Neuronal stem cell (in vitro differentiated cells): ENCODE measurements around the gene BMS1. TPM values are rescaled to one million over a fixed set of nuclear protein-coding genes. Genes with fewer than 3 reads are reported as not detected.
A peak's percentile ranks its signal among the peaks of the same experiment; 100 is the strongest.

Source experiments
- DNase-seq: peaks from one replicate; pipeline ENCODE4 v3.0.0-alpha.2; 2013; ENCODE audit warnings: low spot score
- H2AFZ ChIP-seq: one replicate; pipeline ENCODE4 v1.6.1; 2013; ENCODE audit warnings: mild to moderate bottlenecking, low read length, inconsistent platforms
- H2AK5ac ChIP-seq: 2 replicates; pipeline ENCODE4 v1.6.1; 2013; ENCODE audit warnings: low read depth, mild to moderate bottlenecking, inconsistent platforms, low read length, moderate library complexity, mixed read lengths
- H2BK120ac ChIP-seq: 2 replicates; pipeline ENCODE4 v1.6.1; 2013; ENCODE audit warnings: low read depth, mild to moderate bottlenecking, inconsistent platforms, low read length, moderate library complexity, mixed read lengths
- H2BK12ac ChIP-seq: one replicate; pipeline ENCODE4 v1.6.1; 2013; ENCODE audit warnings: low read length, inconsistent platforms
- H2BK15ac ChIP-seq: 2 replicates; pipeline ENCODE4 v1.6.1; 2013; ENCODE audit warnings: mild to moderate bottlenecking, low read length, inconsistent platforms, mixed read lengths
- H2BK5ac ChIP-seq: one replicate; pipeline ENCODE4 v1.6.1; 2013; ENCODE audit warnings: inconsistent platforms, mild to moderate bottlenecking, low read length, moderate library complexity
- H3K14ac ChIP-seq: one replicate; pipeline ENCODE4 v1.6.1; 2013; ENCODE audit warnings: low read length, inconsistent platforms
- H3K18ac ChIP-seq: 2 replicates; pipeline ENCODE4 v1.6.1; 2013; ENCODE audit warnings: low read length, inconsistent platforms
- H3K23ac ChIP-seq: 2 replicates; pipeline ENCODE4 v1.6.1; 2013; ENCODE audit warnings: low read depth, mild to moderate bottlenecking, mixed read lengths, low read length, inconsistent platforms; ENCODE audit not compliant: poor library complexity
- H3K27ac ChIP-seq: replicated peaks from 3 replicates; pipeline ENCODE4 v1.5.1; 2013; ENCODE audit warnings: low read length, inconsistent platforms
- H3K27me3 ChIP-seq, 3 experiments: 2 replicates each; pipeline ENCODE4 v1.6.1; 2013; ENCODE audit warnings: low read length in 3 of 3, mild to moderate bottlenecking in 2 of 3, inconsistent platforms in 1 of 3, low read depth in 1 of 3, mixed read lengths in 1 of 3, moderate library complexity in 1 of 3; ENCODE audit not compliant: control insufficient read depth in 3 of 3, insufficient read depth in 3 of 3
- H3K36me3 ChIP-seq, 2 donors: replicated peaks in 1 of 2; 2 replicates each; pipeline ENCODE4 v1.6.1; 2013; ENCODE audit warnings: low read length in 2 of 2; ENCODE audit not compliant: control insufficient read depth in 2 of 2, insufficient read depth in 2 of 2
- H3K4ac ChIP-seq: 2 replicates; pipeline ENCODE4 v1.6.1; 2013; ENCODE audit warnings: inconsistent platforms, mild to moderate bottlenecking, low read length, moderate library complexity
- H3K4me1 ChIP-seq, 2 donors: 1 replicate in 1 of 2; 2 replicates in 1 of 2; pipeline ENCODE4 v1.6.1; 2013; ENCODE audit warnings: low read length in 2 of 2, low read depth in 1 of 2; ENCODE audit not compliant: control insufficient read depth in 2 of 2, insufficient read depth in 1 of 2
- H3K4me2 ChIP-seq: one replicate; pipeline ENCODE4 v1.6.1; 2013; ENCODE audit warnings: mild to moderate bottlenecking, low read length, inconsistent platforms; ENCODE audit not compliant: insufficient read depth, poor library complexity, severe bottlenecking
- H3K4me3 ChIP-seq, 2 donors: 2 replicates each; pipeline ENCODE4 v1.5.1; 2013; ENCODE audit warnings: low read length in 2 of 2, mild to moderate bottlenecking in 2 of 2, inconsistent platforms in 1 of 2, moderate library complexity in 1 of 2
- H3K79me1 ChIP-seq: one replicate; pipeline ENCODE4 v1.6.1; 2013; ENCODE audit warnings: low read depth, mild to moderate bottlenecking, inconsistent platforms, low read length, moderate library complexity
- H3K9ac ChIP-seq: one replicate; pipeline ENCODE4 v1.6.1; 2013; ENCODE audit warnings: mild to moderate bottlenecking, low read depth, low read length, inconsistent platforms; ENCODE audit not compliant: poor library complexity
- H3K9me3 ChIP-seq, 2 donors: replicated peaks in 1 of 2; 2 replicates each; pipeline versions ENCODE3 to v1.6.1; 2013; ENCODE audit warnings: low read length in 2 of 2, mild to moderate bottlenecking in 2 of 2, inconsistent platforms in 1 of 2, low read depth in 1 of 2, mixed read lengths in 1 of 2, moderate library complexity in 1 of 2; ENCODE audit not compliant: control insufficient read depth in 2 of 2, insufficient read depth in 1 of 2
- H4K8ac ChIP-seq: one replicate; pipeline ENCODE4 v1.6.1; 2013; ENCODE audit warnings: low read depth, mild to moderate bottlenecking, inconsistent platforms, low read length, moderate library complexity
- H4K91ac ChIP-seq: one replicate; pipeline ENCODE4 v1.6.1; 2013; ENCODE audit warnings: low read length, low read depth, mild to moderate bottlenecking, inconsistent platforms; ENCODE audit not compliant: poor library complexity
- WGBS, 2 donors: extraction: QIAGEN DNeasy Blood & Tissue Kit; methylation state at CpG; one replicate each; pipeline ENCODE4 v1.1.7; 2013; ENCODE audit warnings: missing lambda C conversion rate in 2 of 2, mixed read lengths in 1 of 2; ENCODE audit not compliant: insufficient read length in 2 of 2, insufficient replicate concordance in 1 of 2; ENCODE audit errors: extremely low coverage in 2 of 2; 5-methylcytosine and 5-hydroxymethylcytosine counted together
- polyA plus RNA-seq, 2 experiments: library from polyadenylated mRNA; stranded (reverse); fragments of 200-250 nt; gene quantifications; one replicate each; pipeline ENCODE4 v1.2.3, GENCODE V29; 2013

BMS1 gene, protein sequence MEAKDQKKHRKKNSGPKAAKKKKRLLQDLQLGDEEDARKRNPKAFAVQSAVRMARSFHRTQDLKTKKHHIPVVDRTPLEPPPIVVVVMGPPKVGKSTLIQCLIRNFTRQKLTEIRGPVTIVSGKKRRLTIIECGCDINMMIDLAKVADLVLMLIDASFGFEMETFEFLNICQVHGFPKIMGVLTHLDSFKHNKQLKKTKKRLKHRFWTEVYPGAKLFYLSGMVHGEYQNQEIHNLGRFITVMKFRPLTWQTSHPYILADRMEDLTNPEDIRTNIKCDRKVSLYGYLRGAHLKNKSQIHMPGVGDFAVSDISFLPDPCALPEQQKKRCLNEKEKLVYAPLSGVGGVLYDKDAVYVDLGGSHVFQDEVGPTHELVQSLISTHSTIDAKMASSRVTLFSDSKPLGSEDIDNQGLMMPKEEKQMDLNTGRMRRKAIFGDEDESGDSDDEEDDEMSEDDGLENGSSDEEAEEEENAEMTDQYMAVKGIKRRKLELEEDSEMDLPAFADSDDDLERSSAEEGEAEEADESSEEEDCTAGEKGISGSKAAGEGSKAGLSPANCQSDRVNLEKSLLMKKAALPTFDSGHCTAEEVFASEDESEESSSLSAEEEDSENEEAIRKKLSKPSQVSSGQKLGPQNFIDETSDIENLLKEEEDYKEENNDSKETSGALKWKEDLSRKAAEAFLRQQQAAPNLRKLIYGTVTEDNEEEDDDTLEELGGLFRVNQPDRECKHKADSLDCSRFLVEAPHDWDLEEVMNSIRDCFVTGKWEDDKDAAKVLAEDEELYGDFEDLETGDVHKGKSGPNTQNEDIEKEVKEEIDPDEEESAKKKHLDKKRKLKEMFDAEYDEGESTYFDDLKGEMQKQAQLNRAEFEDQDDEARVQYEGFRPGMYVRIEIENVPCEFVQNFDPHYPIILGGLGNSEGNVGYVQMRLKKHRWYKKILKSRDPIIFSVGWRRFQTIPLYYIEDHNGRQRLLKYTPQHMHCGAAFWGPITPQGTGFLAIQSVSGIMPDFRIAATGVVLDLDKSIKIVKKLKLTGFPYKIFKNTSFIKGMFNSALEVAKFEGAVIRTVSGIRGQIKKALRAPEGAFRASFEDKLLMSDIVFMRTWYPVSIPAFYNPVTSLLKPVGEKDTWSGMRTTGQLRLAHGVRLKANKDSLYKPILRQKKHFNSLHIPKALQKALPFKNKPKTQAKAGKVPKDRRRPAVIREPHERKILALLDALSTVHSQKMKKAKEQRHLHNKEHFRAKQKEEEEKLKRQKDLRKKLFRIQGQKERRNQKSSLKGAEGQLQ
- polyA plus RNA-seq (2013, experiment 1 of 2) = 17.2 TPM
- 16.7 TPM for polyA plus RNA-seq (2013, experiment 2 of 2)

DNA sequence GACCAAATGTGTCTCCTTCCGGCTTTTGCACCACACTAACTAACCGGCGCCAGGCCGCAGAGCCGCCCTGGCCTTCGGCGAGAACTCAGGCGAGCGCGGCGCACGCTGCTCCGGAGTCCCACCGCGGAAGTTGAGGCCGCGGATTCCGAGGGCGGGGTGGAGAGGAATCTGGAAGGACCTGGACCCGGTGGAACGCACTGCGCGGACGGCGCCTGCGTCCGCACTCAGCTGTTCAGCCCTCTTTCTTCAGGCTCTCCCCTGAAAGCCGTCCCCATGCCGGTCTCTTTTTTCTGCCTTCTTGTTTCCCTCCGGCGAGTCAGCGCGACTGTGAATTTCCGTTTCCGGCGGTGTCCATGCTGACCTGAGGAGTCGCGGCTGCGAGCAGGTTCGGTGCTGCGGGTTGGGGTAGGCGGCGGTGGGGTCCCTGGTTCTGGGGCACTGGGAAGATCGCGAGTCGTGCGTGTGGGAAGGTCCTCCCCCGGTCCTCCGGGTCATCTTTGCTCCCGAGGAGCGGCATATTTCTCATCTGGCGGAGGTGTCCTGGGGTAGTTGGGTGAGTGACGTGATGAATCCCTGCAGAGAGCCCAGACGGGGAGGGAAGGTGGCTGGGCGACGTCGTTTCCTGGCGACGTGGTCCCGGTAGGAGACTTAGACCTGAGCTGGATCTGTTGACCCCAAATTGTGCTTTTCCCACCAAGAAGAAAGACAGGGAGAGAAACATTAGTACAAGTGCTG, at the start of gene BMS1:
BMS1 (plus strand) TSS at position 350 of the 735 bp plus-strand sequence. CDS start 1,600 bp downstream, outside the sequence.
- H3K4me2 ChIP-seq = peak within 1 kb of the TSS; percentile 82
- WGBS, 2 donors = no CpG with 5 or more reads among the region's 60 CpGs
- peaks cover 0 to 2% (median 0%) of the 10 kb centered on the region in 3 experiments for H3K27me3 ChIP-seq
- peak within 1 kb of the TSS; percentile 96 for H2AFZ ChIP-seq
- peaks cover 0 to 4% of the 10 kb centered on the region in 2 donors for H3K4me1 ChIP-seq
- H3K23ac ChIP-seq = peak within 1 kb of the TSS; percentile 95
- no peak within 1 kb of the TSS for H3K4ac ChIP-seq
- H3K79me1 ChIP-seq = peaks cover 4% of the 10 kb centered on the region
- peak within 1 kb of the TSS; percentile 89 for H3K9ac ChIP-seq
- H2AK5ac ChIP-seq = no peak within 1 kb of the TSS
- peak; percentile 89 for DNase-seq
- no peak within 1 kb of the TSS for H4K8ac ChIP-seq
- H2BK120ac ChIP-seq = no peak within 1 kb of the TSS
- peak within 1 kb of the TSS; percentile 53 for H3K18ac ChIP-seq
- H3K9me3 ChIP-seq = no peaks in the 10 kb centered on the region
- peak within 1 kb of the TSS; percentile 70 to 92 for H3K4me3 ChIP-seq
- peak within 1 kb of the TSS; percentile 77 for H2BK5ac ChIP-seq
- H2BK15ac ChIP-seq = no peak within 1 kb of the TSS
- H3K36me3 ChIP-seq = peaks cover 11 to 34% of the 10 kb centered on the region in 2 donors
- H2BK12ac ChIP-seq = no peak within 1 kb of the TSS
- H4K91ac ChIP-seq = no peak within 1 kb of the TSS
- peak within 1 kb of the TSS; percentile 85 for H3K27ac ChIP-seq
- H3K14ac ChIP-seq = no peak within 1 kb of the TSS

DNA sequence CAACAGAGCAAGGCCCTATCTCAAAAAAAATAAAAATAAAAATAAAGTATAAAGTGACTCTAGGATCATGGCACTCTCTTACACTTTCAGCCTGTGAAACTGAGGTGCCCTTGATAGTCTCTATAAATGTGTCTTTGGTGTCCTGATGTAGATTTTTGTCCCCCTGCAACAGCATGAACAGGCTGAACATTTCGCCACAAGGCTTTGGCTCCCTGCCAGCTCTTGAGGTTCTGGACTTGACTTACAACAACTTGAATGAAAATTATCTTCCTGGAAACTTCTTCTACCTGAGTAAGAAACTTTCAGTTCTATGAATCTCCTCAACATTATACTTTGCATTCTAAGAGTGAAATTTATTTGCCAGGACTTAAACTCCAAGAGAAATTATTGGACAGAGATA, 48.1 kb upstream of the BMS1 start:
- H3K36me3 ChIP-seq = no peaks in the 10 kb centered on the region
- no peak for DNase-seq
- no peak overlapping the region for H2AFZ ChIP-seq
- no peak overlapping the region for H2BK12ac ChIP-seq
- H2BK5ac ChIP-seq = no peak overlapping the region
- H3K79me1 ChIP-seq = no peaks in the 10 kb centered on the region
- no peak overlapping the region for H3K4me3 ChIP-seq
- H4K91ac ChIP-seq = no peak overlapping the region
- no peak overlapping the region for H3K14ac ChIP-seq
- WGBS, 2 donors = no CpG with 5 or more reads among the region's 1 CpG
- H2BK120ac ChIP-seq = no peak overlapping the region
- no peak overlapping the region for H3K4ac ChIP-seq
- H2AK5ac ChIP-seq = no peak overlapping the region
- H3K27me3 ChIP-seq = no peaks in the 10 kb centered on the region
- H4K8ac ChIP-seq = no peak overlapping the region
- no peak overlapping the region for H3K9ac ChIP-seq
- H3K4me2 ChIP-seq = no peak overlapping the region
- H3K18ac ChIP-seq = no peak overlapping the region
- no peak overlapping the region for H2BK15ac ChIP-seq
- H3K9me3 ChIP-seq = peaks cover 0 to 8% of the 10 kb centered on the region in 2 donors
- H3K4me1 ChIP-seq = no peaks in the 10 kb centered on the region
- no peak overlapping the region for H3K23ac ChIP-seq
- H3K27ac ChIP-seq = no peak overlapping the region

DNA sequence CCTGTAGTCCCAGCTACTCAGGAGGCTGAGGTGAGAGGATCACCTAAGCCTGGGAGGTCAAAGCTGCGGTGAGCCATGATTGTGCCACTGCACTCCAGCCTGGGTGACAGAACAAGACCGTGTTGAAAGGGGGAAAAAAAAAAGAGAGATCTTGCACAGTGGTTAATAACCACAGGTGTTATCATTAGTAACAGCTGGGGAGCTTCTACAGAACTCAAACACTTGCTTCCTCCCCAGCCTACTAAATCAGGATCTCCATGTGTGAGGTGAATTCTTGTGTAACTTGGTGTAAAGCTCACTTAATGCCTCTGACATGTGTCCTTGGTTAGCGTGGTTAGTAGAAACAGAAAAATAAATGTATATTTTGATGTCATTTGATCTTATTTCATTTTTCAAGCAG, 43.9 kb upstream of the BMS1 start:
- peaks cover 0 to 2% of the 10 kb centered on the region in 2 donors for H3K9me3 ChIP-seq
- no peaks in the 10 kb centered on the region for H3K27me3 ChIP-seq
- H2BK15ac ChIP-seq = no peak overlapping the region
- no peak overlapping the region for H3K4ac ChIP-seq
- H3K4me3 ChIP-seq = no peak overlapping the region
- WGBS, 2 donors = no CpG with 5 or more reads among the region's 3 CpGs
- H3K79me1 ChIP-seq = no peaks in the 10 kb centered on the region
- no peak overlapping the region for H4K8ac ChIP-seq
- H3K18ac ChIP-seq = no peak overlapping the region
- no peak overlapping the region for H2AFZ ChIP-seq
- no peak overlapping the region for H2AK5ac ChIP-seq
- no peak overlapping the region for H3K4me2 ChIP-seq
- H2BK12ac ChIP-seq = no peak overlapping the region
- H3K23ac ChIP-seq = no peak overlapping the region
- no peak overlapping the region for H3K14ac ChIP-seq
- H3K9ac ChIP-seq = no peak overlapping the region
- no peak for DNase-seq
- no peaks in the 10 kb centered on the region for H3K36me3 ChIP-seq
- no peak overlapping the region for H2BK120ac ChIP-seq
- no peaks in the 10 kb centered on the region for H3K4me1 ChIP-seq
- no peak overlapping the region for H3K27ac ChIP-seq
- H4K91ac ChIP-seq = no peak overlapping the region
- H2BK5ac ChIP-seq = no peak overlapping the region
